HG03045 (cell line): ENCODE measurements around the gene HTT.
A peak's percentile ranks its signal among the peaks of the same experiment; 100 is the strongest.
"Not testable (repeated sequence)": the region's sequence is repeated elsewhere in the genome, so short reads cannot be mapped to it uniquely, and the experiment has no call there.

ENCODE experiments used
- ATAC-seq: cut with Tn5 transposase; IDR thresholded peaks from one replicate; pipeline ENCODE4 v1.9.1; 2021; ENCODE audit warnings: mild to moderate bottlenecking, moderate library complexity; ENCODE audit not compliant: unreplicated experiment

Gene HTT

DNA sequence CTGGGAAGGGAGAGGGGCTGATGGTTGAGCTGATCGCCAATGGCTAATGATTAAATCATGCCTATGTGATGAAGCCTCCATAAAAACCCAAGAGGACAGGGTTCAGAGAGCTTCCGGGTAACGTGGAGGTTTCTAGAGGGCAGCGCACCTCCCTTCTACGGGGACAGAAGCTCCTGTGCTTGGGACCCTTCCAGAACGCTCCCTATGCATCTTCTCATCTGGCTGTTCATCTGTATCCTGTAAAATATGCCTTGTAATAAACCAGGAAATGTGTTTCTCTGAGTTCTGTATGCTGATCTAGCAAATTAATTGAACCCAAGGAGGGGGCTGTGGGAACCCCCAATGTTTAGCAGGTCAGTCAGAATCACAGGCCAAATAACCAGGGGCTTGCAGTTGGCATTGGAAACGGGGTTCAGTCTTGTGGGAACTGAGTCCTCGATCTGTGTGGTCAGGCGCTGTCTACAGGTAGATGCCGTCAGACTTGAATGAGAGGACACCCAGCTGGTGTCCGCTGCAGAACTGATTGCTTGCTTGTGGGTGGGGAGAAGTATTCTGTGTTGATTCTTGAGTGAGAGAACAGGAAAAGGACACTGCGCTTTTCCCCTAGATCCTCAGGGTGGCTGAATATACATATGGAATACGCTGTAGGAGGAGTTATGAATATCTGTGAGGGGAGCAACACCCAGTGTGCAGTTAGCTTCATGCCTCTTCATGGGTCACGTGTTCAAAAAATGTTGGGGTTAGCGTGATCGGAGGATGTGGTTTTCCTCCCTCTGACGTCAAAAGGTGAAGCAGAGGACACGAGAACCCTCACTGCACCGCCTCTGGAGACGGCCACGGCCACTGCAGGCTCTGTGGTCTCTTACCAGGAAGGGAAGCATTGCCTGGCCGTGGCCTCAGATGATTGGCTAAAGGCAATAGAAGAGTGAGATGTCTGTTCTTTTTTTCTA is 29.3 kb upstream of the HTT start:
- ATAC-seq: no peak

DNA sequence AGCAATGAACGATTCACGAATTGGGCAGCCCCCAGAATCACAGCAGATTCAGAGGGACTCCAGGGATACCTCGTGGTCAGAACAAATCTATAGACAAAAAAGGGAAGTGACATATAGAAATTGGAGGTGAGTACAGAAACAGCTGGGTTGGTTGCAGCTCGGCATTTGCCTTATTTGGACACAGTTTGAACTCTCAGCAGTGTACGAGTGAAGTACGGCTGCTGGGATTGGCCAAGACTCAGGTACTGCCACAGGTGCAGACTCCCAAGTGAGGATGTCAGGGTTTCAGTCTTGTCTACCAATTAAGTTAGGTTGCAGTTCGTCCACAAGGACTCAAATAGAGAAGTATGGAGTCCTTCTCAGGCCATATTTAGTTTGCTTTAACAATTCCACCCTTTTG is 28.3 kb upstream of the HTT start:
- no peak for ATAC-seq

DNA sequence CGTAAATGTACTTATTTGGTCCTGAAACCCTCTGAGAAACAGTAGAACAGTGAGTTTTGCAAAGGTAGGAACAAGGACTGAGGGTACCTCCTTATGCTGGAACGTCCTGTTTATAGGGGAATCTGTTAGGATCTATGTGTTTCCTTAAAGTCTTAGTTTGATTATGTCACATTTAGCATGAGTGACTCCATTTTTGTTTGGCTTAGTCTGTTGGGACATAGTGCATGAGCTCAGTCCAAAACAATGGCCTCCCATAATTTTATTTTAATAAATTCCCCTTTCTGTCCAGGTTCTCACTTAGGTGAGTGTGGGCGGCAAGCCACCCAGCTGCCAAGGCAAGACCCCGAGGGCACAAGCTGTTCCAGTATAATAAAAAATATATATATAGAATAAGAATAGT is 27.9 kb upstream of the HTT start:
- ATAC-seq: no peak

DNA sequence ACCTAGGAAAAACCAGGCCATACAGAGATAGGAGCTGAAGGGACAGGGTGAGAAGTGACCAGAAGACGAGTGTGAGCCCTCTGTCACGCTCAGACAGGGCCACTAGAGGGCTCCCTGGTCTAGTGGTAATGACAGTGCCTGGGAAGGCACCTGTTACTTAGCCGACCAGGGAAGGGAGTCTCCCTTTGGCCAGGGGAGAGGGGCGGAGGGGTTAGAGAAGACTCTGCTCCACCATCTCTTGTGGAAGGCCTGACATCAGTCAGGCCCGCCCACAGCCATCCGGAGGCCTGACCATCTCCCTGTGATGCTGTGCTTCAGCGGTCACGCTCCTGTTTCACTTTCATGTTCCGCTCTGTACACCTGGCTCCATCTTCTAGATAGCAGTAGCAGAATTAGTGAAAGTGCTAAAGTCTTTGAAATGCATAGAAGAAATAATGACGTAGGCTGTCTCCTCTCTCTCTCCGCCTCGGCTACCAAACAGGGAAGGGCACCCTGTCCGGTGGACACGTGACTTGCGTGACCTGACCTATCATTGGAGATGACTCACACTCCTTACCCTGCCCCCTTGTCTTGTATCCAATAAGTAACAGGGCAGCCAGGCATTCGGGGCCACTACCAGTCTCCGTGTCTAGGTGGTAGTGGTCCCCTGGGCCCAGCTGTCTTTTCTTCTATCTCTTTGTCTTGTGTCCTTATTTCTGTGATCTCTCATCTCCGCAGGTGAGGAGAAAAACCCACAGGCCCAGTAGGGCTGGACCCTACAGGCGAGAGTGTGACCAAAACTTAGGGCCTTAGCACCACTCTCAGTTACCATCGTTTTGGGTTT is 26.8 kb upstream of the HTT start:
- peak; percentile 92 for ATAC-seq

DNA sequence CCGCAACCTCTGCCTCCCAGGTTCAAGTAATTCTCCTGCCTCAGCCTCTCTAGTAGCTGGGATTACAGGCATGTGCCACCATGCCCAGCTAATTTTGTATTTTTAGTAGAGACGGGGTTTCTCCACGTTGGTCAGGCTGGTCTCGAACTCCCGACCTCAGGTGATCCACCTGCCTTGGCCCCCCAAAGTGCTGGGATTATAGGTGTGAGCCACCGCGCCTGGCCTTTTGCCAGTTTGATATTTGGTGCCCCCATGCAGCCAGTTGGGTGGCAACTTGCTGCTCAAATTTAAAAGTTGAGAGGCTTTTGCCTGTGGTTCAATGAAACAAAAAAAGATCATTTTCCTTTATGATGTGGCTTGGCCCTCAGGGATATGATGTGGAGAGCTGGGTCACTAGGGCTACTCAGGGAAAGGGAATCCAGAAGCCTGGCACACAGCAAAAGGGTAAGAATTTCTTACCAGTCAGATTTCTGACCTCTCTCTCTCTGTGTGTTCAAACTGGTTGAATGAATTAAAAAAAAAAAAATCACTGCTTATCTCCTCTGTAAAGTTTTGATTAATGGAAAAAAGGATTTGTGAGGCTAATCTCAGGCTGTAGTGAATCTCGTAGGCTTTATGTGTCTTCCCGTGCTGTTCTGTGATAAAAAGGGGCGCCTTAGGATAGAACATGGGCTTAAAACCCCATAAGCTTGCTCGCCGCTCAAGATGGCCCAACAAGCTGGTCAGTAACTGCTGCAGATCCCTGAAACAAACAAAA is 23.2 kb upstream of the HTT start:
- not testable (repeated sequence) for ATAC-seq

DNA sequence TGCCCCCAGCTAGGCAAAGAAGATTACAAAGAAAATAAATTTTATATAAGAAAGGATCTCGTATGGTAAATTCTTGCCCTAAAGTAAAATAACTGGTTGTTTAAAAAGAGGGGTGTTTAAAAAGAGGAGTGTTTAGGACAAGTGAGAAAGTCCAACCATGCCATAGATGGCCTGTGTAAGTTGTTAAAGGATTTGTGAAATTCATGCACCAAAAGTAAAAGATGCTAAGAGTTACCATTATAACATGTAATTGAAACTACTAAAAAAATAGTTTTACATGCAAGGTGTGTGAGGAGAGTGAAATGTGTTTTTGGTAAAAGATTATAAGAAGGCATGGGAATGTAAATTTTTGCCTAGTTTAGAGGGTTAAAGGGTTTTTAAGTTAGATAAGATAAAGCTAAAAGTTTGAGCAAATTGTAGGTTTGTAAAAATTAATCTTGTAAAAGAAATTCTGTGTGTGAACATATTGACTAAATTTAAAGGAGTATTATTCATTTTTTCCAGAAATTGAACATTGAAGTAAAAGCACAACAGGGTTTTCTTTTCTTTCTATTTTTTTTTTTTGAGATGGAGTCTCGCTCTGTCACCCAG is 20.2 kb upstream of the HTT start:
- ATAC-seq: no peak

DNA sequence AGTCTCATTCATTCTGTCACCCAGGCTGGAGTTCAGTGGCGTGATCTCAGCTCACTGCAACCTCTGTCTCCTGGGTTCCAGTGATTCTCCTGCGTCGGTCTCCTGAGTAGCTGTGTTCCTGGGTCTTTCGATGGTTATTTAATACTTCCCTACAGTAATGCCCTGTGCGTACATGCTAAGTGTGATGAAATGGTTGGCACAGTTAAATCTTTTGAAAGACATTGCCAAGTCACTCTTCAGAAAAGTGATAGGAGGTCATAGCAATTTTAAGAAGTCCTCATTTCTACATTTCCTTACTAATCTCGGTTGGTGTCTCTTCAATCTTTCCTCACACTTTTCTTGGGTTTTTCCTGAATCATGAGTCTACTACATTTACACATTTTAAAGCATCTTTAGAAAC is 14.5 kb upstream of the HTT start:
- ATAC-seq: no peak

DNA sequence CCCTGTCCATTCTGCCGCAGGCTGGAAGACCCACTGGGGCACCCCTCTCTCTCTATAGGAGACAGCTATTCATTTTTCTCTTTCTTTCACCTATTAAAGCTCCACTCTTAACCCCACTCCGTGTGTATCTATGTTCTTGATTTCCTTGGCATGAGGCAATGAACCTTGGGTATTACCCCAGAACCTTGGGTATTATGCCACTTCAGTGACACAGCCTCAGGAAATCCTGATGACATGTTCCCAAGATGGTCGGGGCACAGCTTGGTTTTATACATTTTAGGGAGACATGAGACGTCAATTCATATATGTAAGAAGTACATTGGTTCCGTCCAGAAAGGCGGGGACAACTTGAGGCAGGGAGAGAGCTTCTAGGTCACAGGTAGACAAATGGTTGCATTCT is 13.5 kb upstream of the HTT start:
- no peak for ATAC-seq

DNA sequence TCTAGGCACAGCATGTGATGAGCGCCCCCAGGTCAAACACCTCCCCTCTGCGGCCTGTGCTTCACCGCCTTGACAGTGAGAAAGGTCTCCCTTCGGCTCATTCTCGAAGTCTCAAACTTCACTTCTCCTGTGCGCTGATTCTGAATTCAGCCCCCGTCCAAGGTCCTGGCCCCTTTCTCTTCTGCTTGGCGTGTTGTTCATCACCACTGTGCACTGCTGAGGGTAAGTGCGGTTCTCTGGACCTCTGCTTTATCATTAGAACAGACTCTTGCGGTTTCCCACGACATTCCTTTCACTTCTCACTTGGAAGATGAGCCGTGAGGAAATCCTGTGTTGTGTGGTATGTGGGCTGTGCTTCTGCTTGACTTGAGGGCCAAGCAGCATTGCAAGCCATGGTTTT is 12.0 kb upstream of the HTT start:
- no peak for ATAC-seq

DNA sequence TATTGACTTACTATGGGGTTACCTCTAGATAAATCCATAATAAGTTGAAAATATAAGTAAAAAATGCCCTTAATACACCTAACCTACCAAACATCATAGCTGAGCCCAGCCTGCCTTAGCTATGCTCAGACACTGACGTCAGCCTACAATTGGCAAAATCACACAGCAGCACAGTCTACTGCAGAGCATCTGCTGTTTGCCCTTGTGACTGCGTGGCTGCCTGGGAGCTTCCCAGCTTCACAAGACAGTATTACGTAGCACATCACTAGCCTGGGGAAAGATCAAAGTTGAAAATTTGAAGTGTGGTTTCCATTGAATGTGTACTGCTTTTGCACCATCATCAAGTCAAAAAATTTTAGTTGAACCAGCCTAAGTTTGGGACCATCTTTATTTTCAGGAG is 8.9 kb upstream of the HTT start:
- no peak for ATAC-seq

DNA sequence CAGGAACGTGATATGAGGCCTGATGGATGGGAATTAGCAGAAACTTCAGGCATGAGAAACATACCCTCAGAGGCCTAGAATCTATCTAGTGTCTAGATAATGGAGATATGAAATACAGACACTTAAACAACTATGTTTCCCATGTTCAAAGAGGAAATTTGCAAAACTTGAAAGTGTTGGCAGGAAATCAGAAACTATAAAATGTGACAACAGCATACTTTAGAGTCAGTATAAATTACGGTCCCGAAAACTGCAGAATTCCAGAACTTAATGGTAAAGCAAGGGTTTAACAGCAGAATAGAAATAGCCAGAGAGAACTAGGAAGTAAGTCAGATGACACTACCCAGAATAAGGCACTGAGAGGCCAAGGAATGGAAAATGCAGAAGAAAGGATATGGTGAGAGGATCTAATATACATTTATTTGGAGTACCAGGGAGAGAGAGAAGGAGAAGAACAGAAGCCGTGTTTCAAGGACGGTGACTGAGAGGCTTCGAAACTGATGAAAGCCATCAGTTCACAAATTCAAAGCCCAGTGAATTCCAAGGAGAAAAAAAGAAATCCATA is 7.6 kb upstream of the HTT start:
- ATAC-seq: no peak

DNA sequence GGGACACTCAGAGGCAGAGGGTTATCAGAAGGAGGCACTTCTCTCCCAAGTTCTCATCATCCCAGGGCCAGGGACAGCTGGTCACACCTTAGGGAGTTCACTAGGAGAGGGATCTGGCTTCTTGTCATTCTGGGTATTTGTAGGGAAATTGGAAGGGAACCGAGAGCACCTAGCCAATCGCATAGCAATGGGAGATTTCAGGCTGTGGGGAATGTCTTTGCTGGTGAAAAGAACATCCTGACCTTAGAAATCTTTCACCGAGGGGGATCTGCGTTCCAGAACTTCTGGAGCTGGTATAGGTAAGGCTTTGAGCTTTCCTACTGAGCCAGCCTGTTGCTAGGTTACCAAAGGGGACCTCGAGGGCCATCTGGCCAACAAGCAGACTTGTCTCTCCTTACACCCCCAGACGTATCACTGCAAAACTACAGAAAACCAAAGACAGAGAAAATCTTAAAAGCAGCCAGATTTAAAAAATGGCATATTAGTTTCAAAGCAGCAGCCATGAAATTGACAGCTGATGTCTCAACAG is 6.9 kb upstream of the HTT start:
- no peak for ATAC-seq

DNA sequence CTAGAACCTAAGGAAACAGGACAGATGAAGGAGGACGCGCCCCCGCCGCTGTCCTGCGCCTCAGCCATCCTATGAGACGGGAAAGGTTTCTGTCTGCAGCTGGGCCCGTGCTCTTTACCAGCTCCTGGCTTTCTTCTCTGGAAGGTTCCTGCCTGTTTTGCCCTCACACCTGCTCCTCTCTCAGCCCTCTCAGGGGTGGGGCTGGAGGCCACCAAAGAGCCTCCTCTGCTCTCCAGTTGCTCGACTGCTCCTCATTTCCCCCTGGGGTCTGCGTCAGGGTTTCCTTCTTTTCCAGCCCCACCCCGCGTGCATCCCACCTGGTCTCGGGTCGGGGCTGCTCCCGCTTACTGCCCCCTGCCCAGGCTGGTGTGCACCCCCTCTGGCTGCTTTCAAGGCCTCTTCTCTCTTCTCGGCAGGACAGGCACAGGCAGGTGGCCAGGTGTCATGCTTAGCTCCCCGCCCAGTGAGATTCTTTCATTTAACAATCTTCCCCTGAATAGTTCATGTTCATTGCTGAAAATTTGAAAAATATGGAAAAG is 4.8 kb upstream of the HTT start:
- no peak for ATAC-seq

DNA sequence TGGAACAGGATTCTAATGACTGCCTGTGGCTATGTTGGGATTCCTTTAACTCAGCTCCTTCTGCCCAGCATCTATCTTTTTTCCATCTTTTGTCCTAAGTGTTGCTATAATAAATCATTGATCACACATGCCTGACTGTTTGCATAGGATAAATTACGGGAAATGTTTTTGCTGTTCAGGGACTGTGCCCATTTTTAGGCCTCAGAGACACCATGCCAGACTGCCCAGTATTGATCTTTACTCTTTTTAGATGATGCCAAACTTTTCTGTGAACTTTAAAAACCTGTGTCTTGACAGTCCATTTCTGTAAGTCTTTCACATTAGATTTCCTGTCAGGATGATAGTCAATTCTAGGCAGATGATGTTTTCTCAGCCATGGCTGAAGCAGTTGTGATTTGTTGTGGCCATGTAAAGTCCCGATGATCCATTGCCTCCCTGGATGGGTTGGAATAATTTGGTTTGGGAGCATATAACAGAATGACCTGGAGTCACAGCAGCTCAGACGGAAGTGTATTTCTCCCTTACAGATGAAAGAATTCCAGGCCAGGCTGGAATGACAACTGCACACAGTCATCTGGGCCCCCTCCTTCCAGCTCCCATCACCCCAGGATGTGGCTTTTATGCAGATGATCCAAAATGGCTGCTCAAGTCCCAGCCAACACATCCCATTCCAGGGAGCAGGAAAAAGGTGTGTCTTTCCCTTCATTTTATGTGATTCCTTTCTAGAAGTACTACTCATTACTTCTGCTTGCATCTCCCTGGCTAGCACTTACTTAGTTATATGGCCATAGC is 3.6 kb upstream of the HTT start:
- no peak for ATAC-seq

DNA sequence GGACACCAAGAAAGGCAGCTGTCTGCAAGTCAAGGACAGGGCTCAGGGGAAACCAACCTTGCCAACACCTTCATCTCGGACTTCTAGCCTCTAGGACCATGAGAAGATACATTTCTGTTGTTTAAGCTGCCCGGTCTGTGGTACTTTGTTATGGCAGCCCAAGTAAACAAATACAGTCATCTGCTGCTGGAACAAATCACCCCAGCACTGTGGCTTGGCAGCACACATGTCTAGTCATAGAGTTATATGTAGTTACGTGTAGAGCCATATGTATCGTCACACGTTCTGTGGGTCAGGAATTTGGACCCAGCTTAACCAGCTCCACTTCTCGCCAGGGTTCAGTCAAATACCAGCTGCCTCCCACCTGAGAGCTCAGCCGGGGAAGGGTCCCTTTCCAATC is 2.7 kb upstream of the HTT start:
- no peak for ATAC-seq

DNA sequence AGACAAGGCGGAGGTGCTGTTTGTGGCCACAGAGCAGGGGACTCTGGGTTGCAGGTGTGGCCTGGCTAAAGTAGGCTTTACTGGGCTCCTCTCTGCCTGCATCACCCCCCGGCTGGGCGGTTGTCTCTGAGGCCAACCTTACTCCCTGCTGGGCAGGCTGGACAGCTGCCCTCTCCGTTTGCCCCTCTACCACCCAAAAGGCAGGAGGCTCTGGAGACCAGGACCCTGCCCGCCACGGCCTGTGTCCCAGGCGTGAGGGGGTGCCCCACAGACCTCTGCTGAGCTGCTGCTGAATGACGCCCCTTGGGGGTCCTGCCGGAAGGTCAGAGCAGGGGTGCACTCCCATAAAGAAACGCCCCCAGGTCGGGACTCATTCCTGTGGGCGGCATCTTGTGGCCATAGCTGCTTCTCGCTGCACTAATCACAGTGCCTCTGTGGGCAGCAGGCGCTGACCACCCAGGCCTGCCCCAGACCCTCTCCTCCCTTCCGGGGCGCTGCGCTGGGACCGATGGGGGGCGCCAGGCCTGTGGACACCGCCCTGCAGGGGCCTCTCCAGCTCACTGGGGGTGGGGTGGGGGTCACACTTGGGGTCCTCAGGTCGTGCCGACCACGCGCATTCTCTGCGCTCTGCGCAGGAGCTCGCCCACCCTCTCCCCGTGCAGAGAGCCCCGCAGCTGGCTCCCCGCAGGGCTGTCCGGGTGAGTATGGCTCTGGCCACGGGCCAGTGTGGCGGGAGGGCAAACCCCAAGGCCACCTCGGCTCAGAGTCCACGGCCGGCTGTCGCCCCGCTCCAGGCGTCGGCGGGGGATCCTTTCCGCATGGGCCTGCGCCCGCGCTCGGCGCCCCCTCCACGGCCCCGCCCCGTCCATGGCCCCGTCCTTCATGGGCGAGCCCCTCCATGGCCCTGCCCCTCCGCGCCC is 1.1 kb upstream of the HTT start:
- ATAC-seq: peak; percentile 32

DNA sequence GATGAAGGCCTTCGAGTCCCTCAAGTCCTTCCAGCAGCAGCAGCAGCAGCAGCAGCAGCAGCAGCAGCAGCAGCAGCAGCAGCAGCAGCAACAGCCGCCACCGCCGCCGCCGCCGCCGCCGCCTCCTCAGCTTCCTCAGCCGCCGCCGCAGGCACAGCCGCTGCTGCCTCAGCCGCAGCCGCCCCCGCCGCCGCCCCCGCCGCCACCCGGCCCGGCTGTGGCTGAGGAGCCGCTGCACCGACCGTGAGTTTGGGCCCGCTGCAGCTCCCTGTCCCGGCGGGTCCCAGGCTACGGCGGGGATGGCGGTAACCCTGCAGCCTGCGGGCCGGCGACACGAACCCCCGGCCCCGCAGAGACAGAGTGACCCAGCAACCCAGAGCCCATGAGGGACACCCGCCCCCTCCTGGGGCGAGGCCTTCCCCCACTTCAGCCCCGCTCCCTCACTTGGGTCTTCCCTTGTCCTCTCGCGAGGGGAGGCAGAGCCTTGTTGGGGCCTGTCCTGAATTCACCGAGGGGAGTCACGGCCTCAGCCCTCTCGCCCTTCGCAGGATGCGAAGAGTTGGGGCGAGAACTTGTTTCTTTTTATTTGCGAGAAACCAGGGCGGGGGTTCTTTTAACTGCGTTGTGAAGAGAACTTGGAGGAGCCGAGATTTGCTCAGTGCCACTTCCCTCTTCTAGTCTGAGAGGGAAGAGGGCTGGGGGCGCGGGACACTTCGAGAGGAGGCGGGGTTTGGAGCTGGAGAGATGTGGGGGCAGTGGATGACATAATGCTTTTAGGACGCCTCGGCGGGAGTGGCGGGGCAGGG is 568 bp downstream of the HTT start:
- peak; percentile 3 for ATAC-seq

DNA sequence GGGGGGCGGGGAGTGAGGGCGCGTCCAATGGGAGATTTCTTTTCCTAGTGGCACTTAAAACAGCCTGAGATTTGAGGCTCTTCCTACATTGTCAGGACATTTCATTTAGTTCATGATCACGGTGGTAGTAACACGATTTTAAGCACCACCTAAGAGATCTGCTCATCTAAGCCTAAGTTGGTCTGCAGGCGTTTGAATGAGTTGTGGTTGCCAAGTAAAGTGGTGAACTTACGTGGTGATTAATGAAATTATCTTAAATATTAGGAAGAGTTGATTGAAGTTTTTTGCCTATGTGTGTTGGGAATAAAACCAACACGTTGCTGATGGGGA is 1.1 kb downstream of the HTT start:
- ATAC-seq: no peak
